Adipocyte (in vitro differentiated cells): Measurements from ENCODE around the gene PLIN3.
"Not testable (repeated sequence)": the region's sequence is repeated elsewhere in the genome, so short reads cannot be mapped to it uniquely, and the experiment has no call there.

Source experiments
- DNase-seq: peaks from one replicate; pipeline ENCODE4 v3.0.0-alpha.2; 2015; ENCODE audit warnings: low read depth
- H3K27me3 ChIP-seq: replicated peaks from 2 replicates; pipeline ENCODE4 v1.7.0; 2013; ENCODE audit warnings: mild to moderate bottlenecking, low read length, moderate library complexity; ENCODE audit not compliant: control insufficient read depth, insufficient read depth
- H3K36me3 ChIP-seq: 2 replicates; pipeline ENCODE4 v1.7.0; 2013; ENCODE audit warnings: low read length, mild to moderate bottlenecking, moderate library complexity; ENCODE audit not compliant: control insufficient read depth, insufficient read depth, severe bottlenecking
- H3K4me1 ChIP-seq: 2 replicates; pipeline ENCODE4 v1.7.0; 2013; ENCODE audit warnings: mild to moderate bottlenecking, low read length, moderate library complexity; ENCODE audit not compliant: control insufficient read depth, insufficient read depth
- H3K4me3 ChIP-seq: 2 replicates; pipeline ENCODE4 v1.7.0; 2013; ENCODE audit warnings: mild to moderate bottlenecking, low read length, moderate library complexity
- H3K9ac ChIP-seq: 2 replicates; pipeline ENCODE4 v1.7.0; 2013; ENCODE audit warnings: mild to moderate bottlenecking, low read length, moderate library complexity
- H3K9me3 ChIP-seq: 2 replicates; pipeline ENCODE4 v1.7.0; 2013; ENCODE audit warnings: mild to moderate bottlenecking, low read length, moderate library complexity; ENCODE audit not compliant: control insufficient read depth

Gene PLIN3

DNA sequence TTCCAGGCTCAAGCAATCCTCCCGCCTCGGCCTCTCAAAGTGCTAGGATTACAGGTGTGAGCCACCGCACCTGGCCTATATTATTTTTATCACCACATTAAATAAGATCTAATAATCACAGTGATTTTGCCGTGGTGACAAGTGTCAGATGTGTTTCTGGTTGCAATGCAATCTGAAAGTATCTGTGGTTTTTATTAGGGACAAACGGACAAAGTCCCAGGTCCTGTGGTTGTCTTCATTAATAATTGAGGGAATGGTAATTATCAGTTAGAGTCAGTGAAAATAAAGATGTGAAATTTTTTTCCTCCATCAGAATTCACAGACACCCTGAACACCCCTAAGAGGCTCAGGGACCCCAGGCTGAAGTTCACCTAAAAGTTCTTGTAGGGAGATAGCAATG, 34.7 kb downstream of the PLIN3 start:
- H3K4me3 ChIP-seq = no peak overlapping the region
- H3K9ac ChIP-seq = no peak overlapping the region
- no peaks in the 10 kb centered on the region for H3K27me3 ChIP-seq
- peaks cover 10% of the 10 kb centered on the region for H3K4me1 ChIP-seq
- no peaks in the 10 kb centered on the region for H3K9me3 ChIP-seq
- no peak for DNase-seq
- peaks cover 6% of the 10 kb centered on the region for H3K36me3 ChIP-seq

DNA sequence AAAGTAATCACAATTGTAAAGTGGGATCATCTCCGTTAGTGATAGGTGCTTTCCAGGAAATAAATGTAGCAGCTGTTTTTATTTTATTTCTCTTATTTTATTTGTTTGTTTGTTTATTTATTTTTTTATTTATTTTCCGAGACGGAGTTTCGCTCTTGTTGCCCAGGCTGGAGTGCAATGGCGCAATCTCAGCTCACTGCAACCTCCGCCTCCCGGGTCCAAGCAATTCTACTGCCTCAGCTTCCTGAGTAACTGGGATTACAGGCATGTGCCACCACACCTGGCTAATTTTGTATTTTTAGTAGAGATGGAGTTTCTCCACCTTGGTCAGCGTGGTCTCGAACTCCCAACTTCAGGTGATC, 35.5 kb downstream of the PLIN3 start:
- H3K4me3 ChIP-seq = peak overlapping the region; percentile 98

GRCh38 chr19:4831304-4831978, 36.0 kb downstream of the PLIN3 start, which contains the start of gene TICAM1:
Gene TICAM1, minus strand, starts transcription at chr19:4831712. Its CDS starts 13,335 bp downstream, at chr19:4818377.
- H3K27me3 ChIP-seq = no peaks in the 10 kb centered on the region
- no peaks in the 10 kb centered on the region for H3K36me3 ChIP-seq
- H3K9me3 ChIP-seq = no peaks in the 10 kb centered on the region
- DNase-seq = peak; percentile 88
- peak within 1 kb of the TSS; percentile 98 for H3K4me3 ChIP-seq
- H3K9ac ChIP-seq = peak within 1 kb of the TSS; percentile 84
- peaks cover 10% of the 10 kb centered on the region for H3K4me1 ChIP-seq

More for the DNA sequence above, 35.5 kb downstream of the PLIN3 start:
- H3K9me3 ChIP-seq, H3K36me3 ChIP-seq, H3K4me1 ChIP-seq, H3K27me3 ChIP-seq, DNase-seq: not testable (repeated sequence)
- H3K9ac ChIP-seq = peak overlapping the region; percentile 84

GRCh38 chr19:4830768-4831265, 36.6 kb downstream of the PLIN3 start:
- DNase-seq = no peak
- H3K4me1 ChIP-seq = peaks cover 10% of the 10 kb centered on the region
- H3K9ac ChIP-seq = peak overlapping the region; percentile 84
- H3K36me3 ChIP-seq = no peaks in the 10 kb centered on the region
- H3K9me3 ChIP-seq = no peaks in the 10 kb centered on the region
- no peaks in the 10 kb centered on the region for H3K27me3 ChIP-seq
- peak overlapping the region; percentile 98 for H3K4me3 ChIP-seq

- H3K9me3 ChIP-seq = no peaks in the 10 kb centered on the region
- no peak for DNase-seq
- H3K4me3 ChIP-seq = peak overlapping the region; percentile 98
- peaks cover 10% of the 10 kb centered on the region for H3K4me1 ChIP-seq
- H3K36me3 ChIP-seq = no peaks in the 10 kb centered on the region
- H3K9ac ChIP-seq = peak overlapping the region; percentile 84
- H3K27me3 ChIP-seq = no peaks in the 10 kb centered on the region
These were observed 37.1 kb downstream of the PLIN3 start for GRCh38 chr19:4830332-4830731.

GRCh38 chr19:4829001-4829712, 38.3 kb downstream of the PLIN3 start:
- DNase-seq = no peak
- H3K4me1 ChIP-seq = peaks cover 10% of the 10 kb centered on the region
- no peak overlapping the region for H3K9ac ChIP-seq
- no peaks in the 10 kb centered on the region for H3K27me3 ChIP-seq
- H3K9me3 ChIP-seq = no peaks in the 10 kb centered on the region
- no peaks in the 10 kb centered on the region for H3K36me3 ChIP-seq
- H3K4me3 ChIP-seq = no peak overlapping the region

- Histone ChIP-seq H3K4me1 (no peaks in the 10 kb centered on the region), H3K9me3 (no peaks in the 10 kb centered on the region), H3K9ac (no peak overlapping the region), H3K36me3 (peaks cover 5% of the 10 kb centered on the region), H3K27me3 (no peaks in the 10 kb centered on the region), H3K4me3 (no peak overlapping the region)
- DNase-seq = no peak
These were observed 43.9 kb downstream of the PLIN3 start for GRCh38 chr19:4823577-4823976.

DNA sequence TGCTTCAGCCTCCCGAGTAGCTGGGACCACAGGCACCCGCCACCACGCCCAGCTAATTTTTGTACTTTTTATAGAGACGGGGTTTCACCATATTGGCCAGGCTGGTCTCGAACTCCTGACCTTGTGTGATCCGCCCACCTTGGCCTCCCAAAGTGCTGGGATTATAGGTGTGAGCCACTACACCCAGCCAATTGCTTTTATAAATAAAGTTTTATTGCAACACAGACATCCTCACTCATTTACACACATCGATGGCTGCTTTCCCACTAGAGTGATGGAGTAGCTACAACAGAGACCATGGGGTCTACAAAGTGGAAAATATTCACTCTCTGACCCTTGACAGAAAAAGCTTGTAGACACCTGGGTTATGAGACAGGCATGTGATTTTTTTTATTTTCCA, 45.1 kb downstream of the PLIN3 start:
- H3K9me3 ChIP-seq, DNase-seq: not testable (repeated sequence)
- peaks cover 14% of the 10 kb centered on the region for H3K36me3 ChIP-seq

DNA sequence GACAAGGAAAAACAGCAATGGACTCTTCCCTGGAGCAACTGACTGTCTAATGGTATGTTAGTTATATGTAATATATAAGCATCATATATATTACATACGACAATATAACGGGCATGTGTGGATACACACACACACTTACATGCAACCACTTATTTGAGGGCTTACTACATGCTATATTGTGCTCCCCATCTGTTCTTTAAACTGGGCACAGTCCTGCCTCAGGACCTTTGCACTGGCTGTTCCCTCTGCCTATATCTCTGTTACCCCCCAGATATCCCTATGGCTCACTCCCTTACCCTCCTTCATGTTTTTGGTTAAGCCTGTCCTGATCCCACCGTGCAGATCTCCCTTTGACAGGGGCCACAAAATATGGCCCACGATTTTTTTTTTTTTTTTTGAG, 46.2 kb downstream of the PLIN3 start:
- Histone ChIP-seq H3K4me3 (no peak overlapping the region), H3K9ac (no peak overlapping the region), H3K9me3 (no peaks in the 10 kb centered on the region), H3K27me3 (no peaks in the 10 kb centered on the region), H3K4me1 (no peaks in the 10 kb centered on the region), H3K36me3 (peaks cover 24% of the 10 kb centered on the region)
- no peak for DNase-seq

More for the DNA sequence above, 45.1 kb downstream of the PLIN3 start:
- H3K4me3 ChIP-seq, H3K9ac ChIP-seq, H3K27me3 ChIP-seq, H3K4me1 ChIP-seq: not testable (repeated sequence)

DNA sequence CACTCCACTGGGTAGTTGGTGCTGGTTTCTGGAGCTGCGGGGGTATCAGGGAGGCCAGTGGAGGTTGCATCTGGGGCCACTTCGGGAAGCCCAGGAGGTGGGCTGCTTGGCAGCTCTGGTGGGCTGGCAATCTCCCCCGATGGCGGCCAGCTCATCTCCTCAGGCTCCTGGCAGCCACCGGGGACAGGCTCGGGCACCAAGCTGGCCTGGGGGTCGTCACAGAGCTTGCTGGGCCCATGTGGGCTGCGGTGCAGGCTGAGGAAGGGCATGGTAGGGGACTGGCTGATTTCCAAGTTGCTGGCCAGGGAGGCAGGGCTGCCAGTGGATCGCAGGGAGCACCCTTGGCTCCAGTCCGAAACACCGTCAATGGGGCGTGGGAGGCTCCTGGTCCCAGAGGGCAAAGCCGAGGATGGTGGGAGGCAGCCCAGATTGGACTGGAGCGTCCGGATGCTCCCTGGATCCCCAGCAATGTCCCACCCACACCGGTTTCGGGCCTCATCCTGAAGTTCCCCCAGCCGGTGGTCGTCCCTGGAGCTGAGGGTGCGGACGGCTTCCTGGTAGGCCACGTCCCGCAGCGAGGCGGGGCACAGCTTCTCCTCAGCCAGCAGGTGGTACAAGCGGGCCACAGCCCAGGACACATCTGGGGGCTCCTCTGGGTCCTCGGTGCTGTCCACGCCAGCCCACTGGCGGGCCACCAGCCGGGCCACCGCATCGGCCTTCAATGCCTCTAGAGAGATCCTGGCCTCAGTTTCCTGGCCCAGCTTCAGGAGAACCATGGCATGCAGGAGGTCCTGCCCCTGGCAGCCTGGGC, 49.8 kb downstream of the PLIN3 start:
- Histone ChIP-seq H3K9me3 (no peaks in the 10 kb centered on the region), H3K4me3 (no peak overlapping the region), H3K9ac (no peak overlapping the region), H3K36me3 (peaks cover 24% of the 10 kb centered on the region), H3K4me1 (peaks cover 23% of the 10 kb centered on the region), H3K27me3 (no peaks in the 10 kb centered on the region)
- DNase-seq = no peak

DNA sequence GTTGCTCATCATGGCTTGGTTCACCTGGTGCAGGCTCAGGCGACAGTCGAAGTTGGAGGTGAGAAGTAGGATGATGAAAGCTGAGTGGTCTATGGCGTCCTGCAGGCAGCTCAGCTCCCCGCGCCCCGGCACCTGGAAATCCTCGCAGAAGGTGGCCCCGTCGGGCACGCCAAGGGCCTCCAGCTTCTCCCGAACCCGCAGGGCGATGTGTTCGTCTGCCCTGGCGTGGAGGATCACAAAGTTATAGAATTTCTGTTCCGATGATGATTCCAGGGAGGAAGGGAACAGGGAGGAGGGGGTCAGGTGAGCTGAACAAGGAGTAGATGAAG, 50.6 kb downstream of the PLIN3 start:
- H3K36me3 ChIP-seq = peaks cover 24% of the 10 kb centered on the region
- H3K9me3 ChIP-seq = no peaks in the 10 kb centered on the region
- peaks cover 26% of the 10 kb centered on the region for H3K4me1 ChIP-seq
- no peak overlapping the region for H3K4me3 ChIP-seq
- H3K9ac ChIP-seq = no peak overlapping the region
- DNase-seq = no peak
- H3K27me3 ChIP-seq = no peaks in the 10 kb centered on the region
